Keratinocyte (primary cell): ENCODE measurements around the gene ARVCF. TPM values are rescaled to one million over a fixed set of nuclear protein-coding genes. Genes with fewer than 3 reads are reported as not detected.

ENCODE experiments used
- DNase-seq: peaks from one replicate; pipeline ENCODE4 v3.0.0-alpha.2; 2011; ENCODE audit warnings: low read depth, missing footprints, low spot score
- FAIRE-seq: peaks from 2 replicates; lab custom pipeline; 2011; peaks lifted over from hg19 to GRCh38; lab: Jason Lieb, UNC
- H2AFZ ChIP-seq: 2 replicates; pipeline ENCODE4 v1.6.0; 2012; ENCODE audit warnings: low read length, control low read depth, inconsistent platforms; ENCODE audit not compliant: control insufficient read depth
- H3K27ac ChIP-seq: 2 replicates; pipeline ENCODE4 v1.5.1; 2011; ENCODE audit warnings: low read length; ENCODE audit not compliant: control insufficient read depth, insufficient read depth
- H3K27me3 ChIP-seq: 3 replicates; pipeline ENCODE4 v1.6.0; 2011; ENCODE audit warnings: low read length; ENCODE audit not compliant: control insufficient read depth, insufficient read depth; ENCODE audit errors: extremely low read depth
- H3K36me3 ChIP-seq, 2 experiments: 2 replicates in 1 of 2; 3 replicates in 1 of 2; pipeline ENCODE4 v1.5.1; 2011; ENCODE audit warnings: low read length in 2 of 2, mild to moderate bottlenecking in 1 of 2; ENCODE audit not compliant: control insufficient read depth in 2 of 2, insufficient read depth in 2 of 2; ENCODE audit errors: extremely low read depth in 1 of 2
- H3K4me1 ChIP-seq: 3 replicates; pipeline ENCODE4 v1.5.1; 2011; ENCODE audit warnings: low read length; ENCODE audit not compliant: control insufficient read depth, insufficient read depth; ENCODE audit errors: extremely low read depth
- H3K4me2 ChIP-seq: 3 replicates; pipeline ENCODE4 v1.6.0; 2011; ENCODE audit warnings: low read depth, low read length; ENCODE audit not compliant: control insufficient read depth, insufficient read depth; ENCODE audit errors: extremely low read depth
- H3K4me3 ChIP-seq, 3 experiments: fragments of 200-600 bp in 1 of 3; sonication (generic) in 1 of 3; 2 replicates in 2 of 3; 3 replicates in 1 of 3; pipeline ENCODE4 v1.5.1; 2011 to 2016; ENCODE audit warnings: low read length in 3 of 3, mild to moderate bottlenecking in 3 of 3, control low read depth in 2 of 3, inconsistent platforms in 1 of 3, low read depth in 1 of 3, mixed read lengths in 1 of 3, mixed run types in 1 of 3, moderate library complexity in 1 of 3; ENCODE audit not compliant: control insufficient read depth in 2 of 3, insufficient read depth in 2 of 3; ENCODE audit errors: extremely low read depth in 1 of 3
- H3K79me2 ChIP-seq: 2 replicates; pipeline ENCODE4 v1.6.0; 2012; ENCODE audit warnings: low read length; ENCODE audit not compliant: control insufficient read depth, insufficient read depth
- H3K9ac ChIP-seq: 3 replicates; pipeline ENCODE4 v1.6.0; 2011; ENCODE audit warnings: low read length; ENCODE audit not compliant: control insufficient read depth, insufficient read depth; ENCODE audit errors: extremely low read depth
- H3K9me1 ChIP-seq: 3 replicates; pipeline ENCODE4 v1.6.0; 2011; ENCODE audit warnings: low read length; ENCODE audit not compliant: control insufficient read depth, insufficient read depth; ENCODE audit errors: extremely low read depth
- H3K9me3 ChIP-seq: 2 replicates; pipeline ENCODE4 v1.5.1; 2012; ENCODE audit warnings: low read depth, low read length; ENCODE audit not compliant: control insufficient read depth
- H4K20me1 ChIP-seq: 3 replicates; pipeline ENCODE4 v1.6.0; 2011; ENCODE audit warnings: low read length; ENCODE audit not compliant: control insufficient read depth, insufficient read depth; ENCODE audit errors: extremely low read depth
- CTCF ChIP-seq, 3 experiments: IDR thresholded peaks in 1 of 3; conservative IDR thresholded peaks in 1 of 3; optimal IDR thresholded peaks in 1 of 3; 2 replicates in 2 of 3; 3 replicates in 1 of 3; pipeline versions ENCODE3 to v1.5.1; 2011; ENCODE audit warnings: low read length in 3 of 3, mild to moderate bottlenecking in 3 of 3, moderate library complexity in 2 of 3, control low read depth in 1 of 3, inconsistent platforms in 1 of 3; ENCODE audit not compliant: insufficient read depth in 2 of 3; ENCODE audit errors: extremely low read depth in 1 of 3
- EZH2 ChIP-seq: IDR thresholded peaks from one replicate; pipeline ENCODE4 v1.6.1; 2012; ENCODE audit warnings: inconsistent platforms, mild to moderate bottlenecking, low read length, moderate library complexity
- dilution Hi-C: fragments of 300-500 bp; cut with MboI; formaldehyde crosslinking; loops from one replicate; pipeline ENCODE4 v1.7.0; 2020; ENCODE audit warnings: low sequenced_read_pairs; ENCODE audit not compliant: extremely low pct_ligation_motif_present
- polyA plus RNA-seq, 5 experiments: library from polyadenylated mRNA; depleted of rRNA in 3 of 5; stranded (reverse) in 3 of 5; stranded (forward) in 1 of 5; unstranded in 1 of 5; fragments of >200 nt; gene quantifications; 1 replicate in 1 of 5; 2 replicates in 3 of 5; 3 replicates in 1 of 5; pipeline versions ENCODE4 v1.2.1 to v1.2.3, GENCODE V29; 2011 to 2012; ENCODE audit warnings: missing spikeins in 2 of 5, low read depth in 1 of 5, low replicate concordance in 1 of 5

The ARVCF gene
- polyA plus RNA-seq, 1 donor (not counting 4 experiments of a cell fraction or from before 2014, with no cell fraction given): 5.7 TPM

- Histone ChIP-seq H3K27me3 (no peaks in the 10 kb centered on the region), H3K9me3 (no peaks in the 10 kb centered on the region), H2AFZ (peak overlapping the region; percentile 71), H3K4me2 (peak overlapping the region; percentile 90), H3K36me3 (no peaks in the 10 kb centered on the region), H3K9me1 (peaks cover 5% of the 10 kb centered on the region), H3K79me2 (no peaks in the 10 kb centered on the region), H4K20me1 (no peaks in the 10 kb centered on the region), H3K4me1 (peaks cover 39% of the 10 kb centered on the region), H3K4me3 (peak overlapping the region; percentile 71 to 80 (median 72)), H3K9ac (peak overlapping the region; percentile 75), H3K27ac (peak overlapping the region; percentile 47)
- FAIRE-seq (peak; percentile 71), DNase-seq (no peak)
- TF ChIP-seq EZH2 (no peak), CTCF (optimal IDR thresholded peaks at IDR 0.05 in 1 of 3, IDR thresholded peaks at IDR 0.05 in 1 of 3, conservative IDR thresholded peaks at IDR 0.05 in 1 of 3; ENCODE audit: extremely low read depth in 1 of 3, insufficient read depth in 2 of 3, low read length in 3 of 3) (no peak)
- dilution Hi-C loops: no loop called here
These were observed 29.9 kb downstream of the ARVCF start for GRCh38 chr22:19986410-19987341.

- Histone ChIP-seq H4K20me1 (no peaks in the 10 kb centered on the region), H3K4me2 (peak overlapping the region; percentile 90), H2AFZ (peak overlapping the region; percentile 71), H3K4me3 (peak overlapping the region; percentile 71 to 80 (median 72)), H3K36me3 (no peaks in the 10 kb centered on the region), H3K27ac (no peak overlapping the region), H3K27me3 (no peaks in the 10 kb centered on the region), H3K79me2 (no peaks in the 10 kb centered on the region), H3K9me1 (peaks cover 5% of the 10 kb centered on the region), H3K9me3 (no peaks in the 10 kb centered on the region), H3K9ac (peak overlapping the region; percentile 75), H3K4me1 (peaks cover 39% of the 10 kb centered on the region)
- TF ChIP-seq EZH2: no peak
- TF ChIP-seq CTCF (optimal IDR thresholded peaks at IDR 0.05 in 1 of 3, IDR thresholded peaks at IDR 0.05 in 1 of 3, conservative IDR thresholded peaks at IDR 0.05 in 1 of 3; ENCODE audit: extremely low read depth in 1 of 3, insufficient read depth in 2 of 3, low read length in 3 of 3): no peak
- no peak for DNase-seq
- dilution Hi-C loops: no loop called here
- no peak for FAIRE-seq
These were observed 30.6 kb downstream of the ARVCF start for GRCh38 chr22:19986011-19986409.
